ENCODE data around the gene PLEKHG4. TPM values are rescaled to one million over a fixed set of nuclear protein-coding genes. Genes with fewer than 3 reads are reported as not detected.
A peak's percentile ranks its signal among the peaks of the same experiment; 100 is the strongest.

The PLEKHG4 gene
- total RNA-seq, 1 experiment from 2014 or later: 32.7 TPM

GRCh38 chr16:67247192-67248072, 31.9 kb upstream of the PLEKHG4 start, which contains the start of gene FHOD1:
Gene FHOD1 (minus strand): TSS chr16:67247481. CDS start chr16:67247410, 71 bp downstream.
- ChIA-PET POLR2A (interaction anchor here (0.6 to 3.7 kb wide), 32 partner anchors 9 to 559 kb away, joined by 3 to 45 read pairs (median 4); partner anchors contain the start of genes ATP6V0D1, CES4A, CIAO2B and E2F4), CTCF (interaction anchor here (0.5 to 2.0 kb wide), 10 partner anchors 8 to 267 kb away, joined by 3 to 9 read pairs (median 4); partner anchors contain the start of gene TMEM208)
- peak within 1 kb of the TSS; percentile 78 for H3K27ac Mint-ChIP-seq (ENCODE audit: low read depth, unreplicated experiment)
- intact Hi-C loops (cut with micrococcal nuclease): loop anchor here (2.0 kb wide), 2 partner anchors 21 to 49 kb away; partner anchors contain the start of genes ELMO3 and TMEM208
- H3K4me1 Mint-ChIP-seq (ENCODE audit: insufficient read depth, unreplicated experiment): peaks cover 39% of the 10 kb centered on the region
- no TSS peak for BruUV-seq (replicated peaks)
- no peaks in the 10 kb centered on the region for H3K36me3 Mint-ChIP-seq (ENCODE audit: insufficient read depth, unreplicated experiment)
- peaks cover 18% of the 10 kb centered on the region for H3K27me3 Mint-ChIP-seq (ENCODE audit: insufficient read depth, unreplicated experiment)
- TF ChIP-seq CTCF (IDR thresholded peaks at IDR 0.05; ENCODE audit: unreplicated experiment): no peak
- peak within 1 kb of the TSS; percentile 81 for H3K4me3 Mint-ChIP-seq (ENCODE audit: unreplicated experiment)
- H3K9me3 Mint-ChIP-seq (ENCODE audit: unreplicated experiment): no peaks in the 10 kb centered on the region
- DNase-seq (ENCODE audit: unreplicated experiment): peak; percentile 97

- Mint-ChIP-seq H3K4me1 (ENCODE audit: insufficient read depth, unreplicated experiment) (peaks cover 36% of the 10 kb centered on the region), H3K27me3 (ENCODE audit: insufficient read depth, unreplicated experiment) (peaks cover 18% of the 10 kb centered on the region), H3K9me3 (ENCODE audit: unreplicated experiment) (no peaks in the 10 kb centered on the region), H3K36me3 (ENCODE audit: insufficient read depth, unreplicated experiment) (no peaks in the 10 kb centered on the region), H3K4me3 (ENCODE audit: unreplicated experiment) (peak overlapping the region; percentile 81), H3K27ac (ENCODE audit: low read depth, unreplicated experiment) (no peak overlapping the region)
- TF ChIP-seq CTCF (IDR thresholded peaks at IDR 0.05; ENCODE audit: unreplicated experiment): no peak
- CTCF ChIA-PET: interaction anchor here (0.6 to 2.0 kb wide), 5 partner anchors 8 to 177 kb away, joined by 3 to 6 read pairs (median 3); no protein-coding TSS in a partner anchor
- no TSS peak for BruUV-seq (replicated peaks)
- POLR2A ChIA-PET: interaction anchor here (0.6 to 3.7 kb wide), 20 partner anchors 10 to 558 kb away, joined by 3 to 45 read pairs (median 5); partner anchors contain the start of genes ATP6V0D1, E2F4, ELMO3 and MATCAP1
- DNase-seq (ENCODE audit: unreplicated experiment): peak; percentile 23
- intact Hi-C loops (cut with micrococcal nuclease): no loop called here
Measured at GRCh38 chr16:67248073-67248400, 31.3 kb upstream of the PLEKHG4 start.

- H3K36me3 Mint-ChIP-seq (ENCODE audit: insufficient read depth, unreplicated experiment): no peaks in the 10 kb centered on the region
- peaks cover 34% of the 10 kb centered on the region for H3K4me1 Mint-ChIP-seq (ENCODE audit: insufficient read depth, unreplicated experiment)
- no peak for DNase-seq (ENCODE audit: unreplicated experiment)
- peaks cover 18% of the 10 kb centered on the region for H3K27me3 Mint-ChIP-seq (ENCODE audit: insufficient read depth, unreplicated experiment)
- peak within 1 kb of the TSS; percentile 78 for H3K27ac Mint-ChIP-seq (ENCODE audit: low read depth, unreplicated experiment)
- H3K9me3 Mint-ChIP-seq (ENCODE audit: unreplicated experiment): no peaks in the 10 kb centered on the region
- no peak for TF ChIP-seq CTCF (IDR thresholded peaks at IDR 0.05; ENCODE audit: unreplicated experiment)
- ChIA-PET POLR2A (interaction anchor here (0.6 to 3.7 kb wide), 7 partner anchors 23 to 298 kb away, joined by 3 to 45 read pairs (median 5); partner anchors contain the start of genes MATCAP1 and TMEM208), CTCF (interaction anchor here (1.6 to 3.1 kb wide), 2 partner anchors 12 kb away, joined by 5 to 19 read pairs; no protein-coding TSS in a partner anchor)
- peak within 1 kb of the TSS; percentile 81 for H3K4me3 Mint-ChIP-seq (ENCODE audit: unreplicated experiment)
- intact Hi-C loops (cut with micrococcal nuclease): no loop called here
- BruUV-seq (replicated peaks): no TSS peak
Measured at GRCh38 chr16:67248401-67249177, 30.7 kb upstream of the PLEKHG4 start, which contains the start of gene SLC9A5. Gene SLC9A5 (plus strand): TSS chr16:67248979. CDS start chr16:67249015, 36 bp downstream.

Measured in MCF 10A (cell line).